Esophagus muscularis mucosa (tissue), 4 donors: Measurements from ENCODE around the gene AIFM3. TPM values are rescaled to one million over a fixed set of nuclear protein-coding genes. Genes with fewer than 3 reads are reported as not detected.
A peak's percentile ranks its signal among the peaks of the same experiment; 100 is the strongest.

ENCODE experiments used
- DNase-seq: peaks from one replicate; pipeline ENCODE4 v3.0.0-alpha.2; 2017; ENCODE audit errors: extremely low spot score
- H3K27ac ChIP-seq, 4 donors: fragments of 200-600 bp; sonication (generic); replicated peaks in 1 of 4; 1 replicate in 3 of 4; 2 replicates in 1 of 4; pipeline ENCODE4 v1.5.1; 2016 to 2019; ENCODE audit warnings: mild to moderate bottlenecking in 1 of 4
- H3K27me3 ChIP-seq, 4 donors: fragments of 200-600 bp; sonication (generic); one replicate each; pipeline versions ENCODE4 v1.5.1 to v1.6.0; 2016 to 2019
- H3K36me3 ChIP-seq, 4 donors: fragments of 200-600 bp; sonication (generic); one replicate each; pipeline ENCODE4 v1.5.1; 2016 to 2019
- H3K4me1 ChIP-seq, 4 donors: fragments of 200-600 bp; sonication (generic); one replicate each; pipeline ENCODE4 v1.5.1; 2016 to 2019
- H3K4me3 ChIP-seq, 4 donors: fragments of 200-600 bp; sonication (generic); 1 replicate in 2 of 4; 2 replicates in 2 of 4; pipeline ENCODE4 v1.5.1; 2016 to 2019; ENCODE audit warnings: mild to moderate bottlenecking in 4 of 4, moderate library complexity in 1 of 4
- H3K9me3 ChIP-seq, 4 donors: fragments of 200-600 bp; sonication (generic); 1 replicate in 3 of 4; 2 replicates in 1 of 4; pipeline ENCODE4 v1.5.1; 2016 to 2019
- CTCF ChIP-seq, 3 experiments: fragments of 200-600 bp in 2 of 3; fragments of 450-650 bp in 1 of 3; sonication (generic) in 2 of 3; IDR thresholded peaks; one replicate each; pipeline ENCODE4 v1.5.1; 2017 to 2019; ENCODE audit warnings: antibody characterized with exemption in 3 of 3, mild to moderate bottlenecking in 2 of 3, moderate library complexity in 1 of 3
- EP300 ChIP-seq: sonication (generic); formaldehyde crosslinking; IDR thresholded peaks from one replicate; pipeline ENCODE4 v1.6.1; 2017; ENCODE audit warnings: antibody characterized with exemption
- POLR2A ChIP-seq: fragments of 450-650 bp; IDR thresholded peaks from one replicate; pipeline ENCODE4 v1.6.1; 2017; ENCODE audit warnings: antibody characterized with exemption, moderate library complexity, mild to moderate bottlenecking, low read depth
- POLR2AphosphoS5 ChIP-seq, 2 donors: sonication (generic); formaldehyde crosslinking; IDR thresholded peaks; one replicate each; pipeline ENCODE4 v1.6.1; 2017; ENCODE audit warnings: antibody characterized with exemption in 2 of 2
- WGBS: methylation state at CpG from one replicate; pipeline ENCODE4 v1.1.5; 2018; 5-methylcytosine and 5-hydroxymethylcytosine counted together
- intact Hi-C: fragments of 100-400 bp; cut with DNase I; formaldehyde crosslinking; loops from one replicate; pipeline ENCODE4 v1.15.1; 2023
- total RNA-seq, 4 donors: library from RNA; depleted of rRNA; stranded (reverse); fragments of >200 nt; gene quantifications; one replicate each; pipeline versions ENCODE4 v1.1.0 to v1.2.1, GENCODE V29; 2016

The AIFM3 gene
- total RNA-seq, 4 donors from 2014 or later, result 0.92 to 1.7 (median 1.4) TPM

DNA sequence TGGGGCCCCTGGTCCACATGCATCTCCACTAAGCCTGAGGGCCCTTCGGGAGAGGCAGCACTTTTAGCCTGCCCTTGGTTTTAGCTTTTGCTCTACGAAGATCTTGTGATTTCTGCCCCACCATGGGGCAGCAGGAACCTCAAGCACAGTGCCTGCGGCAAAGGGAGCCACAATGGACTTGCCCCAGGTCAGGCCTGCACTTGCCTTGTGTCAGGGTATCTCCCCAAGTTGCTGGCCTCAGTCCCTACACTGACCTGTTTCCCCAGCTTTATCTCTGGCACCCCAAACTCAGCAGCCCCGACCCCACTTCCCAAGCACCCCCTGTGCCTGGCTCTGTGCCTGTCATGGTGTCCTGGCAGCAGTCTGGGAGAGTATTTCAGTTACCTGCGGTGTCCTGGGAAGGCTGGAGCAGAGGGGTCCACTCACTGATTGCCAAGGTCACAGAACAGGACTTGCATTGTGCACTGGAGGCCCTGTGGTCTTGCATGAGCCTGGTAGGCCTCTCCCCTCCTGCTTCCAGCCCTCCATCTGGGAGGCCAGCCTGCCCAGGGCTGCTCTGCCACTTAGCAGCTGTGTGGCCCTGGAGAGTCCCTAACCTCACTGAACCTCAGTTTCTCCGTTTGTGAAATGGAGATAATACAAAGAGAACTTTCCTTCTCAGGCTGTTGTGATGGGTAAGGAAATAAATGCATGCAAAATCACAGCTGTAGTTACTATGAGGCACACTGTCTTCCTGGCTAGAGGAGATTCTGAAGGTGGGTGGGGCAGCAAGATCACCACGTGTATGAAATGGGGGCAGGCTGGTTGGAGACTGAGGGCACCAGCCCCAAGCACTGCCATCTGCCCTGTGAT is 3.6 kb upstream of the AIFM3 start:
- no peaks in the 10 kb centered on the region for H3K9me3 ChIP-seq
- 80% methylated on average over 7 of the region's 7 CpGs for WGBS
- H3K4me3 ChIP-seq, result no peak overlapping the region
- peaks cover 8 to 29% (median 20%) of the 10 kb centered on the region in 4 donors for H3K4me1 ChIP-seq
- H3K36me3 ChIP-seq, result no peaks in the 10 kb centered on the region
- DNase-seq, result no peak
- H3K27me3 ChIP-seq, result peaks cover 0 to 18% (median 4%) of the 10 kb centered on the region in 4 donors
- no peak for TF ChIP-seq CTCF (IDR thresholded peaks at IDR 0.05)
- TF ChIP-seq POLR2AphosphoS5 (IDR thresholded peaks at IDR 0.05), result no peak
- no peak for TF ChIP-seq POLR2A
- no peak for TF ChIP-seq EP300
- intact Hi-C loops, result loop anchor here (10.0 kb wide), 2 partner anchors 51 to 79 kb away; partner anchors contain the start of gene P2RX6
- no peak overlapping the region for H3K27ac ChIP-seq

GRCh38 chr22:20964090-20964798 is 2.8 kb upstream of the AIFM3 start:
- Histone ChIP-seq H3K27ac (no peak overlapping the region), H3K4me1 (peaks cover 8 to 28% (median 21%) of the 10 kb centered on the region in 4 donors), H3K27me3 (peaks cover 0 to 18% (median 4%) of the 10 kb centered on the region in 4 donors), H3K4me3 (peak overlapping the region; percentile 51 to 63 (median 56)), H3K9me3 (no peaks in the 10 kb centered on the region), H3K36me3 (no peaks in the 10 kb centered on the region)
- DNase-seq, result no peak
- intact Hi-C loops, result loop anchor here (10.0 kb wide), 2 partner anchors 51 to 79 kb away; partner anchors contain the start of gene P2RX6
- WGBS, result 56% methylated on average over 6 of the region's 6 CpGs
- TF ChIP-seq POLR2AphosphoS5 (IDR thresholded peaks at IDR 0.05), result no peak
- TF ChIP-seq POLR2A, result no peak
- TF ChIP-seq CTCF (IDR thresholded peaks at IDR 0.05), result no peak
- TF ChIP-seq EP300, result no peak

DNA sequence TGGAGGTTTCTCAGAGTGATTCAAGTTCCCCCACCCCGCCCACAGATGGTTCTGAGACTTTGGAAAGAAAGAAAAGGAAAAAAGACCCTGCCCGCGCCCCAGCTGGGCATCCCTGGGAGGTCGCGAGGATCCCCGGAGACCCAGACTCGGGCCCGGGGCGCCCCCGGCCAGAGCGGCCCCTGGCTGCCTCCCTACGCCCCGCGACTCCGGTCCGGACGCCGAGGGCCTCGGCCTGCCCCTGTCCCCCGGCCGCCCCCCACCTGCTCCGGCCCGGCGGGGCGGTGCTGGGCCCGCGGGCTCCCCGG is 2.3 kb upstream of the AIFM3 start:
- no peak overlapping the region for H3K27ac ChIP-seq

More for the DNA sequence above, 2.3 kb upstream of the AIFM3 start:
- WGBS, result 2% methylated on average over 7 of the region's 28 CpGs
- intact Hi-C loops, result loop anchor here (10.0 kb wide), 2 partner anchors 50 to 80 kb away; partner anchors contain the start of gene P2RX6
- H3K4me3 ChIP-seq, result peak overlapping the region; percentile 51 to 63 (median 56)
- peaks cover 0 to 18% (median 4%) of the 10 kb centered on the region in 4 donors for H3K27me3 ChIP-seq
- TF ChIP-seq CTCF (IDR thresholded peaks at IDR 0.05), result no peak
- TF ChIP-seq POLR2A, result no peak
- no peak for TF ChIP-seq POLR2AphosphoS5 (IDR thresholded peaks at IDR 0.05)
- no peak for TF ChIP-seq EP300
- H3K4me1 ChIP-seq, result peaks cover 8 to 28% (median 21%) of the 10 kb centered on the region in 4 donors
- H3K9me3 ChIP-seq, result no peaks in the 10 kb centered on the region
- no peak for DNase-seq
- no peaks in the 10 kb centered on the region for H3K36me3 ChIP-seq
